ENCODE results near the gene SPATA2L.
A peak's percentile ranks its signal among the peaks of the same experiment; 100 is the strongest.

SPATA2L gene

GRCh38 chr16:89660146-89660545 is 41.4 kb downstream of the SPATA2L start:
- no peak for DNase-seq (ENCODE audit: low read depth in 2 of 3, low spot score in 2 of 3)

DNA sequence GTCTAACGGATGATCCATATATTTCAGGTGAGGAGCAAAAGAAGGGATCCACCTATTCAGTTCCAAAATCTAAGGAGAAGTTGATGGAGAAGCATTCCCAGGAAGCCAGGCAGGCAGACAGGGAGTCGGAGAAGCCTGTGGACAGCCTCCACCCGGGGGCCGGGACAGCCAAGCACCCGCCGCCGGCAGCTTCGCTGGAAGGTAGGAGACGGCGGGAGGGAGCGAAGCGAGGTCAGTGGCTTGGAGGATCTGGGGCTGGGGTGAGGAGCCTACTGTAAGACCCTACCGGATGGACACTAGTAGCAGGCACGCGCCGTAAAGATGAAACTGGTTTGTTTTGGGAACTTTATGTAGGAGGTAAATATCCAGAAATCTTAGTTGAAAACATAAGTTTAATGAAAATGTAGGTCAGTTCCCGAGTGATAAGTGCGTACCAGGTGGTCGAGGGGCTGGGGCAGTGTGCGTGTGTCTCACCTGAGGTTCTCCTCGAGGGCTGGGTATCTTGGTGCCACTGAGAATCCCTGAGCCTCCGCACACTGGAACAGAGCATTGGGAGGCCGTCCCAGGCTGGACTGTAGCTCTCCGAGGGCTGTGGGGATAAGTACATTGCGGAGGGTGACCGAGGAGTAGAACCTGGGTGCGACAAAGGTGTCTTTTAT is 43.2 kb downstream of the SPATA2L start:
- DNase-seq (ENCODE audit: low read depth in 2 of 3, low spot score in 2 of 3): no peak

DNA sequence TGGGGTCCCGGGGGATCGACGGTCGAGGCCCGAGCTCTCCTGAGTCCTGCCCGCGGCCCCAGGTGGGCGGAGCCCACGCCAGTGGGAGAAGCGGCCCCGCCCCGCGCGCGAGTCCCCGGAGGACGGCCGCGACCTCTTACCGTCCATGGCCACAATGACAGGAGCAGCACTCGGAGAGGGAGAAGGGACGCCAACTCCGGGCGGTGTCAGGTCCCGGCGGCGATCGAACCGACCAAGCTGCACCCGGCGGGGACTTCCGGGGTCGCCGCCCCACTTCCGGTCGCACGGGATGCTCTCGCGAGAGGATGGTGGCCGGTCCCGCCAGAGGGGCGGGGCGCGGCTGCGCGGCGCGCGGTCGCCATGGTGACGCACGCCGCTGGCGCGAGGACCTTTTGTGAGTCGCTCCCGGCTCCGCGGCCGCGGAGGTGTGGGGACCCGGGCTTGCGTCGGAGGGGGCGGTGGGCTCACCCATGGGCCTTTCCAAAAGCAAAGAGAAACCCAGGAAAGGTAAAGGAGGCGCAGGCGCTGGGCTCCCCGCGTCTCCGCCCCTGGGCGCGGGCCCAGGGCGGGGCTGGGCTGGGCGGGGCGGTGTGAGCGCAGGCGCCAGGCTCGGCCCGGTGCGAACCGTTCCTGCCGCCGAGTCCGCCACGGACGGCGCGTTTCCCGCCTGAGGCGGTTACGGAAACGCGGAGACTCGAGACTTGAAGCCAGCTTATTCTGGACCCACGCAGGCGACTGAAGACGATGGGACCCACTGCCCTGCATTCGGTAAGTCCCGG is 43.9 kb downstream of the SPATA2L start, which contains the start of the genes CHMP1A and SPATA33:
TSS of gene CHMP1A (minus strand) at position 267 of the 779 bp plus-strand sequence. CDS start at position 147, 120 bp downstream.
TSS of gene SPATA33 (plus strand) at position 395 of the 779 bp plus-strand sequence. CDS start at position 471, 76 bp downstream.
- peak; percentile 85 to 93 (median 88) for DNase-seq (ENCODE audit: low read depth in 2 of 3, low spot score in 2 of 3)

GRCh38 chr16:89656435-89657121 is 44.9 kb downstream of the SPATA2L start:
- DNase-seq (ENCODE audit: low read depth in 2 of 3, low spot score in 2 of 3): no peak

GRCh38 chr16:89655062-89655643 is 46.4 kb downstream of the SPATA2L start:
- DNase-seq (ENCODE audit: low read depth in 2 of 3, low spot score in 2 of 3): no peak

DNA sequence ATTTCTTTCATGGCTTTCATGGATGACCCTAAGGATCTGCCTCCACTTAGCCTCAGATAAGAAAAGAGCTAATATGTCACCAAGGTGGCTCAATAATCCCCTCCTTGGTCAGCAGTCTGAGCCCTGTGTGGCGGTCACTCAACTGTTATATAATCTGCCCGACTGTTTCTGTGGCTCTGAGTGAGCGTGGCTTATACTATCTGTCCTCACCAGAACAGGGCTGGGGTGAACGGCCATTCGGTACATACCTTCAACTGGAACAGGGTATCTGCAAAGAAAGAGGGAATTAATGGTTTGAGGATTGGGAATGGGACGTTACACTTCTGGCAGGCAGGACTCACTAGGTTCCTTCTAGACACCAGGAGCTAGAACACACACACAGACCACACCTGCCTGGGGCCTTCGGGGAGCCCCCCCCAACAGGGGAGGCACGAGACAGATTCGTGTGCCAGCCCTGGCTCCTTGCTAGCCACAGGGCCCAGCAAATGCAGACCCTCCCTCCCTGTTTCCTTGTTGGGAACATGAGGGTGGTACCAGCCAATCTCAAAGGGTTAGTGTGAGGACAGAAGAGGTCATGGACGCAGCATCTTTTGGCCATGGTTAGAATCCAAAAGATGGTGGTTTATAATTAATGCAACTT is 47.7 kb downstream of the SPATA2L start:
- no peak for DNase-seq (ENCODE audit: low read depth in 2 of 3, low spot score in 2 of 3)

- DNase-seq (ENCODE audit: low read depth in 2 of 3, low spot score in 2 of 3): no peak
Observed at GRCh38 chr16:89651584-89651983, 49.9 kb downstream of the SPATA2L start.

DNA sequence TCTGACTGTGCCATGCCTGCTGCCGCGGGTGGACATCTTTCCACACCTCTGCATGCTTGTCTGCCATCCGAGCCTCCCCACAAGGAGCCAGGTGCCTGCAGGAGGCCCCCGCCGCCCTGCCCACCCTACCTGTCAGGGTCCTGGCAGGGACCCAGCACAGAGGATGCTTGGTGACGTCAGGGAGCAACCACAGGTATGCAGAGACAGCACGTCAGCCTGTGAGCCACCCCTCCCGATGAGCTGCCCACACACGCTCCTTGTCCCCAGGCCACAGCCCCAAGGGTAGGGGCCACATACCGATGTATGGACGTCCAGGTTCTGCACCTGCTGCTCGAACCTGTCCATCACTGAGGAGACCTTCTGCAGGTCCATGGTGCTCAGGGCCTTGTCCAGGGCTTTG is 54.6 kb downstream of the SPATA2L start:
- no peak for DNase-seq (ENCODE audit: low read depth in 2 of 3, low spot score in 2 of 3)
